GM19035 (cell line): Measurements from ENCODE around the gene FAM13A.
A peak's percentile ranks its signal among the peaks of the same experiment; 100 is the strongest.

Experiments used
- ATAC-seq: cut with Tn5 transposase; IDR thresholded peaks from one replicate; pipeline ENCODE4 v1.9.1; 2021; ENCODE audit not compliant: unreplicated experiment

Gene FAM13A

GRCh38 chr4:88818631-88819470, 238.1 kb downstream of the FAM13A start:
- no peak for ATAC-seq

DNA sequence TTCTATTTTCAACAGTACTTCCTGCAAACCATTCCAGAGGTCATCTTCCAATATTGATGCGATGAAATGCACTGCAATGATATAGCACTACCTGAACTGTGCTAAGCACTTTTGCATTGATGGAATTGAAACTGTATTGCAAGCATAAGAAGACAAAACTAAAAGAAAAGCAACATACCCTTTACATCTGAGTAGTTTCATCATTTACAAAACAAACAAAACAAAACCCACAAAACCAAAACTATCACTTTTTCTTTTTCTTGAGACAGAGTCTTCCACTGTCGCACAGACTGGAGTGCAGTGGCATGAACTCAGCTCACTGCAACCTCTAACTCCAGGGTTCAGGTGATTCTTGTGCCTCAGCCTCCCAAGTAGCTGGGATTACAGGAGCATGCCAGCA, 239.2 kb downstream of the FAM13A start:
- ATAC-seq = no peak

DNA sequence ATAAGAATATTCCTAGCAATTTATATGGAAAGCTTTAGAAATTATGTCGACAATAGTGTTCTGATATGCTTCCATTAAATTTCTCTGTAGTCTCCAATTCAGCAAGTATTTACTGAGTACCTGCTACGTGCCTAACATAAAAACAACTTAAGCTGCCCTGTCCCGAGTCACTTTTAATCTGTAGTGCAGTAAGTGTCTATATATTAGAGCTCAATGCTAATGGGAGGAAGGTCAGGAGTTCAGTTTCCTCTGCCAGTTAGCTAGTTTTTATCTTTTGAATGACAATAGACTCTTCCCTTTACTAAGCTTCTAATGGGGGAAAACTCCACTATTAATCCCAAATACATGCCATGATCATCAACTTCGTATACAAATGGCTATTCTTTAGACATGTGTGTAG, 240.6 kb downstream of the FAM13A start:
- no peak for ATAC-seq

DNA sequence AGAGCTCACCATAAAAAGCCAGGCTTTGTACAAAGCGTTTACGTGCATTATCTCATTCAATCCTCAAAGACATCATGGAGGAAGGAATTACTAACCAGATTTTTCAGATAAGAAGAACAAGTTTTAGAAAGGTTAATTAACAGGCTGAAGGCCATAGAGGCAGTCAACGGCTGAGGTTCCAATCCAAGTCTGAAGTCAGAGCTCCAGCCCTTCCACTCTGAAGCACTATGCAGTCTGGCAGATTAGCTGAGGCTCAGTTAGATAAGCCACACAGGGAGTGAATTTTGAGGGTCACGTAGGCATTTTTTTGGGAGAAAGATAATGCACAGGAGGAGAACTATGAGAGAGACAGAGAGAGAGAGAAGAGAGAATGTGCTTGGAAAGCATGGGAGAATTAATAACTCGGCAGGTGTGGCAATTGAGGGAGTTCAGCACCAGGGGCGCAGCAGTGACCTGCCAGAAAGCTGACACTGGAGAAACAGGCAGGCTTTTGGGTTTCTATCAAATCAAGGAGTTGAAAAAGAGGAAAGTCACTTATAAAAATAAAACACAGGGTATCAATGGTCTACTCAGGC, 242.9 kb downstream of the FAM13A start:
- ATAC-seq = no peak

DNA sequence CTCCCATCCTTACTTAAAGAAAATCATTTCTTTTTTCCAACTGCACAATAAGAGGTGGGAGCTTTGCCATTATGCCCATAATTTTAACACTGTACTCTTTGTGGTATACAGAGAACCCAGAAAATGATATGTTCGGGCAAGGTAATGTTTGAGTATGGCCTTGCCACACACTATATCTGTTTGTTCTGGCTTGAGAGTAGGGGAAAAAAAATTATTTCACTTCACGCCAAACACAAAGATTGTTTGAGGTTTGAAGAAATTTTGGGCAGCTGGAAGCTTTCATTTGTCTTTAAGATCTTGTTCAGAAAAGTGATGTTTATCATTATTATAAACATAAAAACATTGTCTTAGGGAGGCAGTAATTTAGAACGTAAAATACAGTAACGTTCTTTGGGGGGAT, 244.0 kb downstream of the FAM13A start:
- ATAC-seq = no peak

DNA sequence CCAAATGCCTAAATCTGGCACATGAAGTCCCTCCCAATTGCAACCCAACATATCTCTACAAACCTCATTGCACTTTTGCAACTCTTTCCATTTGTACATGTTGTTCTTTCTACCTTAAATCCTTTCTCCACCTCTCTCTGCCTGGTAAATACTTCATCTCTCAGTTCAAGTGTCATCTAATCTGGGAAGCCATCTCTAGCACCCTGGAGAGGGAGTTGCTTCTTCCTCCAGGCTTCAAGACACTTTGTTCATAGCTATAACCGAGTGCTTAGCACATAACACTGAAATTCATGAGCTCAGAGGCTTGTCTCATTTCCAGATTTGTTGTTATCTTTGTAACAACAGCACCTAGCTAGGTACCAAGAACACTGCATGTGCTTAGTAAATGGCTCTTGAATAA, 244.6 kb downstream of the FAM13A start:
- ATAC-seq = no peak

DNA sequence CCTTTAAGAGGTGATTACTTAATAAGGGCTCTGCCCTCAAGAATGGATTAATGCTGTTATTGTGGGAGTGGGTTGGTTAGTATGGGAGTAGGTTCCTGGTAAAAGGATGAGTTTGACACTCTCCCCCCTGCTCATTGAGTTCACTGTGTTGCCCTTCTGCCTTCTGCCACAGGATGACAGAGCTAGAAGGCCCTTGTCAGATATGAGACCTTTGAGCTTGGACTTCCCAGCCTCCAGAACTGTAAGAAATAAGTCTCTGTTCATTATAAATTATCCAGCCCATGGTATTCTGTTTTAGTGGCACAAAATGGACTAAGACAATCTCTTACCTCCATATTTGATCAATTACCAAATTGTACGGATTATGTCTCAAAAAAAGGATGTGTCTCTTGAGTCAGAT, 245.1 kb downstream of the FAM13A start:
- no peak for ATAC-seq

GRCh38 chr4:88810325-88810724, 246.7 kb downstream of the FAM13A start:
- no peak for ATAC-seq

GRCh38 chr4:88809576-88810219, 247.3 kb downstream of the FAM13A start:
- ATAC-seq = no peak

DNA sequence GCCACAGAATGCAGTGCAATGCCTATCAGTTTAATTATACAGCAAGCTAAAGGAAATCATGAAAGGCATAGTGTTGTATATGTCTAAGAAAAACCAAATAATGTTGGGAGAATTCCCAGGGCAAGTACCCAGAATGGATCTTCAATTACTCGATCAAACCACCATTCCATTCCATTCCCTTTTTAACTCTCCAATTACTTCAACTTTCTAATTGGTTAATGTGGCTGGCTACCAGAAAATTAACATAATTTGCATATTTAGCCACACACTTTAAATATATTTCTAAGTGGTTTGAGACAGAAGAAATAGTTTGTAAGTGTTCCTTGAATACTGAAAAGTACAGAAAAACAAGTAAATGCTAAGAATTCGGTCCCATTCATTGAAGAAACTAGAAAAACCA, 247.9 kb downstream of the FAM13A start:
- ATAC-seq = no peak

DNA sequence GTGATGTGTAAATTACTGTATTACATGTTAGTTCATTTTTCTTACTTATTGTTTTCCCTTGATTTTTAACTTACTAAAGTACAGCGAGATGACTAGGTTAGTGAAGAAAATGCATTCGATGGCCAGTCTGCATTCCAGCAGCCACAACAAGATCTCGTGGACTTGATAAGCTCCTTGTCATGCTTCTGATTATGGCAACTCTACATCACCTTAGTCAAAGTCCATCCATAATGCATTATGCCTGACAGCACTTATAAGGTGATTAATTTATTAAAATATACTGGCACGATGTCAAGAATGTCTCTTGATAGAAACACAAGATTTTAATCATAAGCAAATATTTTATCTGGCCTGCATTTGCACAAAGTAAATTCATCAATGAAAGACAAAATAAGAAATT, 249.5 kb downstream of the FAM13A start:
- ATAC-seq = no peak

DNA sequence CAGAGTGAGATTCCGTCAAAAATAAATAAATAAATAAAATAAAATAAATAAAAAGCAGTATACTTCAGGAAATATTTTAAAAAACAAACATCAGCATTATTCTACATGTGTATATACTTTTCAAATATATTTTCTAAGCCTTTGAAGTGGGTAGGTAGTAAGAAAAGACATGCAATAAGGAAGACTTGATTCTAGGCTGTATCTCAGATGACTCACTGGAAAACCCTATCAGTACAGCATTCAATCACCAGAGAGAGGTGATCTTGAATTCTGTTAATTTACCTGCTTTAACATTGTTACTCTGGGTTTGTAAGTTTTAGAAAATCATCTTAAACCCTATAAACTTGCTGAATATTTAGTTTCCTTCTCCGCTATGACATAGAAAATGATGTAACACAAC, 252.8 kb downstream of the FAM13A start:
- ATAC-seq = no peak

- peak; percentile 76 for ATAC-seq
Observed at GRCh38 chr4:88803600-88804096, 253.3 kb downstream of the FAM13A start.

- ATAC-seq = no peak
Observed at GRCh38 chr4:88802585-88803286, 254.2 kb downstream of the FAM13A start.

GRCh38 chr4:88802138-88802537, 254.8 kb downstream of the FAM13A start:
- ATAC-seq = no peak

GRCh38 chr4:88799900-88800299, 257.1 kb downstream of the FAM13A start:
- ATAC-seq = no peak

GRCh38 chr4:88797725-88798124, 259.3 kb downstream of the FAM13A start:
- ATAC-seq = no peak

DNA sequence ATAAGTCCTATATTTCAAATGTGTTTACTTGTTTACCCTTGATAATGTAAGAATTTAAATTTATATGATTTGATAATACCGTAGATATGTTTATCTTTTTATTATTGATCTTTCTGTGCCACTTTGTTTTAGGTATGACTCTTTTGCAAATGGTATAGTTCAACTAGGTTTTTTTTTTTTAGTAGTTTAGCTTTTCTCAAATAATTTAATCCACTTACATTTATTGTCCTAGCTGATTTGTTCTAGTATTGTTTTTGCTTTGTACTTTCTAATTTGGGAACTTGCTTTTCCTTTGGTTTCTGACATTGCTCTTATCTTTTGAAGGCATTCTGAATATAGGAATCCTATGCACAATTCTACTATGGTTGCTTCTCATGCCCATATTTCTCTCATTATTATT, 260.4 kb downstream of the FAM13A start:
- no peak for ATAC-seq

GRCh38 chr4:88794952-88795351, 262.0 kb downstream of the FAM13A start:
- ATAC-seq = no peak

- ATAC-seq = no peak
Observed at GRCh38 chr4:88794087-88794690, 262.8 kb downstream of the FAM13A start.

GRCh38 chr4:88793475-88793874, 263.5 kb downstream of the FAM13A start:
- peak; percentile 77 for ATAC-seq
